ENCODE measurements around the gene IRF8.
"Not testable (repeated sequence)": the region's sequence is repeated elsewhere in the genome, so short reads cannot be mapped to it uniquely, and the experiment has no call there.

The IRF8 gene

DNA sequence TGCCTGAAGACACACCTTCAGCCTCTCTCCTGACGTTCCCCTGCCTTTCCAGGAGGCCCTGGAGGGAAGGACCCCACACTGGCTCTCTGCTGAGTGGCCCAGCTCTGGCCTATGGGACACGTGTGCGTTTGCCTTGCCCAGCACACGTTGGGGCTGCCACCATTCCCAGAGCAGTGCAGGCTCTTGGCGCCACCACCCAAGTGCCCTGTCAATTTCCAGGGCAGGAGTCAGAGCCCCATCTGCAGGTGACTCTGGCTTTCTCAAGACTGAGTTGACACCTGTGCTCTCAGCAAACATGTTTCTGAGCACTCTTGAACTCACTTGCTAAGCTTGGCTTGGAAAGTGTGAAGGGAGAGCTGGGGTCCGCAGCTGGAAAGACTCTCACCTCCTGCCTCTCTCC, 4.7 kb upstream of the IRF8 start:
- no peak for DNase-seq (ENCODE audit: low spot score)

DNA sequence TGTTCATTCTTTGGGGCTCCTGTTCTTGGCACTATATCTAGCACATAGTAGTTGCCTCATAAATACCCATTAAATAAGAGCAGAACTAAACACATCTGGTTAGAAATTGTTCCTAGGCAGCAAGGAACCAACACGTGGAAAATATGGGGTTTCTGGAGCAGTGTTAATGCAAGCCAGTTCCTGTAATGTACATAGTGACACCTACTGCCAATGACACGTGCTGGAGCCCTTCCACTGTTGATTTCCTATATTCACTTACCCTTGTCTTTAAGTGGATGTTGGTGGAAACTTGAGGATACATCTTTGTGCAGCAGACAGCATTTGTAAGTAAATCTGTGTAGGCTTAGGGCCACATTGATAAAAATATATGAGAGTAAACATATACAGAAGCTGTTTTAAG, 1.6 kb upstream of the IRF8 start:
- DNase-seq (ENCODE audit: low spot score) = no peak

DNA sequence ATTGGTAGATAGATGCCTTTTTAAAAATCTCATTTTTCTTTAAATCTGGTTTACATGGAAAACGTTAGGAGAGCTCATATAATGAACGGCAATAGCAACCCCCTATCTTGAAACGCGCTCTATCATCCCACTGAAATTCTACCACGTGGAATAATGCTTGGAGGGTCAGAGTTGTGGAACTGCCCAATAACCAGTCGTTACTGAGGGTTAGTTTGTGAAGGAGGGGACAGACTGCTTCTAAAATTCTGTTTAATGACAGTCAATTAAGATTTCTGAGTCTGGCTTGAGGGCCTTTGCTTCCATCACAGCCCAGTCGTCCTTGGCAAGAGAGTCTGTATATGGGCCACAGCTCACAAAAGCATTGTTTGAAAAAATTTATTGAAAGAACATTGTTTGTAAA, 482 bp downstream of the IRF8 start:
- no peak for DNase-seq (ENCODE audit: low spot score)

DNA sequence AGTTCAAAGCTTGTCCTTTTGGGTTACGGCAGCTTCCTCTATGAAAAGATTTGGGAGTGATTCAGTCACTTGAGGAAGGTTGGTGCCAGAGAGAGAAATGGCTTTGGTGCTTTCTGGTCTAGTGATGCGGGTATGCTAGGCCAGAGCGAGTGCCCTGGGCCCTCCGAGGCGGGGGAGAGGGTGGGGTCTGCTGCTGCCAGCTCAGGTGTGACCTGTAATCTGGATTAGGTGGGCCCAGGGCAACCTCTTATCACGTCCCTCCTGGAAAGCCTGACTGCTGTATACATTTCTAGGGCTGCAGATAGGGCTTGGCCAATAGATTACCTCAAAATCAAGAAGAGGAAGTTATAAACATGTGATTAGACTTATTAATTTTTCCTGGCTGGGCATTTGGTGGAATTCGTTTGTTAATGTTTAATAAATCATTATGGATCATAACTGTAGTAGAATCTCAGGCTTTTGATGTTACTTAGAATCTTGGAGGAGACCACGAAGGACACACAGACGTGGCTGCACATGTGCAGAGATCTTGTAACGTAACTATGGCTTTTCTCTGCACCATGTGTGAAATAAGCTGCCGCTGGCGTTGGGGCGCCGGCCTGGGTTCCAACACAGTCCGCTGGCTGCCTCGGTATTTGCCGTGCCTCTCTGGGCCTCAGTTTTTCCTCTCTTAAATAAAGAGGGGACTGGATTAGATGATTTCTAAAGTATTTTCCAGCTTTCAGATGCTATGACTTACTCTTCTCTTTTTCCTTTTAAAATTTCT, 1.2 kb downstream of the IRF8 start:
- DNase-seq (ENCODE audit: low spot score) = no peak

DNA sequence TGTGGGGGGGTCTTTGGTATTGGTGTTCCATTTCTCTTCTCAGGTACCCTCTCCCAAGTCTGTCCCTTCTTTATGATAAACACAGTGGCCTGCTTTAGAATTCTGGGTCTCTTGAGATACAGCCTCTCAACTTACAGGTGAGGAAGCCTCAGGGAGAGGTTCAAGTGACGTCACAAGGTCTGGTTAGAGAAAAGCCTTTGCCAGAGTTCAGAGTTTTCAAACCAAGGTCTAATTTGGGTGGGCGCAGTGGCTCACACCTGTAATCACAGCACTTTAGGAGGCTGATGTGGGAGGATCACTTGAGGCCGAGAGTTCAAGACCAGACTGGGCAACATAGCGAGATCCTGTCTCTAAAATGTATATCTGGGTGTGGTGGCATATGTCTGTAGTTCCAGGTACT, 2.1 kb downstream of the IRF8 start:
- DNase-seq (ENCODE audit: low spot score) = no peak

DNA sequence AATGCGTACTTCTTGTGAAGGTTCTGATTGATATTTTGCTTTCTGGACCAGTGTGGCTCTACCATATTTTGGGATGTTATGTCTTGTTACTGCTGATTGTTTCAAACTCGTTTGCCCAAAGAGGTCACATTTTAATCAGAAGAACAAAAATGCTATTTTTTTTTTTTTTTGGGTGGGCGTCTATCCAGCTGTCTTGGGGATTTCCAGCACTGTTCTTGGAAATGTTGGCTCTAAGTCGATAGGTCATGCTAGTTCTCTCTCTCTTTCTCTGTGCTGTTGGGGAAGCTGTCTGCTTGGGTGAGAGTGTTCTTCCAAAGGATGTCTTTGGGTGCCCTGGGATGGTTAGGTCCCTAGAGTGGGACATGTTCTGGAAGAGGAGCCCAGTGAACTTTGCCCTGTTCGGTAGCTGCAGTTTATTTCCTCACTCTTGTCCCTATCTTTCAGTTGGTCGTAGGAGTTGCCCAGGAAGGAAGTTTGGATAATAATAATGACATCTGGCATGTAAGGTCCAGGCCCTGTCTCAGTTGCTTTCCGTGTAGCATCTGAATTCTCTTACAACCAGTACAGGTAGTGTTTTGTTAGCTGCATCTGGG, 2.9 kb downstream of the IRF8 start:
- no peak for DNase-seq (ENCODE audit: low spot score)

DNA sequence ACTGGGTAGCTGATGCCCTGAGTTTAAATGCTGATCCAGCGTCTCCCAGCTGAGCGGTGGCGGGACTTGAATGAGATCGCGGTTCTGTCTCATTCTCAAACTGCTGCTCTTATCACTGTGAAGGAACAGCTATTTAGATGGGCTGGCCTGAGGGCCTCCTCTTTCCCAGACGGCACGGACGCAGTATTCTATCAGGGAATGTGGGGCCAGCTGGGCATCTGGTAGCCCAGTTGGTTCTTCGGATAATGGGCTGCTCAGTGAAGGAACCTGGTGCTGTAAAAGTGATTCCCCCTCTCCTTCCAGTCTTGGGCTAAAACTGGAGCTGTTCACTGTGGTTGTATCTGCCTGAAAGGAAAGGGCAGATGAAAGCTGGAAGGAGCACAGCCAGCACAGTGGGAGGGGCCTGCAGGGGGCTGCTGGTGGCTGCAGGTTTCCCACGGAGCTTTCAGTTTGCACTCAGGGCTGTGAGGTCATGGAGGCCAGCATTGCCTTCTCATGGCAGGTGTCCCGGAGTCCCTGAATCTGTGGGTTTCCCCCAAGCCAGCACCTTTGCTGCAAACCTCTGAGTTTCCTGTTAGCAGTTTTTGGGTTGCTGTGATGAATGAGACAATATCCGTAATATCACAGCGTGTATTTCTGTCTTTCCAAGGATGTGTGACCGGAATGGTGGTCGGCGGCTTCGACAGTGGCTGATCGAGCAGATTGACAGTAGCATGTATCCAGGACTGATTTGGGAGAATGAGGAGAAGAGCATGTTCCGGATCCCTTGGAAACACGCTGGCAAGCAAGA, 3.6 kb downstream of the IRF8 start:
- DNase-seq (ENCODE audit: low spot score) = peak; percentile 50

DNA sequence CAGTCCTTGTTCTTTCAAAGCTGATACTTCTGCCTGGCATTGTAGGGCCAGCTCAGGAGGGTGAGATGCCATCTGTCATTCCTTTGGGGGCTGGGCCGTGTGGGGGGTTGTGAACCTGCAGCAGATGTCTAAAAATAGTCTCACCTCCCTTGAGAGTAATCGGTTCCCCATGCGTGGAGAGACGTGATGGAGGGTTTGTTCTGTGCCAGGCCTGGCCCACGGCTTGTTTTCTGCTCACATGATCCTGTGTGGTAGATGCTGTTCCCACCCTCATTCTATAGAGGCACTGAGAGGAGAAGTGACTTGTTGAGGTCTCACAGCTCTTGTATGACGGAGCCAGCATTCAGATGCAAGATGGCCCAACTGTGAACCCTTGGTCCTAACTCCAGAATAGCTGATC, 4.6 kb downstream of the IRF8 start:
- no peak for DNase-seq (ENCODE audit: low spot score)

DNA sequence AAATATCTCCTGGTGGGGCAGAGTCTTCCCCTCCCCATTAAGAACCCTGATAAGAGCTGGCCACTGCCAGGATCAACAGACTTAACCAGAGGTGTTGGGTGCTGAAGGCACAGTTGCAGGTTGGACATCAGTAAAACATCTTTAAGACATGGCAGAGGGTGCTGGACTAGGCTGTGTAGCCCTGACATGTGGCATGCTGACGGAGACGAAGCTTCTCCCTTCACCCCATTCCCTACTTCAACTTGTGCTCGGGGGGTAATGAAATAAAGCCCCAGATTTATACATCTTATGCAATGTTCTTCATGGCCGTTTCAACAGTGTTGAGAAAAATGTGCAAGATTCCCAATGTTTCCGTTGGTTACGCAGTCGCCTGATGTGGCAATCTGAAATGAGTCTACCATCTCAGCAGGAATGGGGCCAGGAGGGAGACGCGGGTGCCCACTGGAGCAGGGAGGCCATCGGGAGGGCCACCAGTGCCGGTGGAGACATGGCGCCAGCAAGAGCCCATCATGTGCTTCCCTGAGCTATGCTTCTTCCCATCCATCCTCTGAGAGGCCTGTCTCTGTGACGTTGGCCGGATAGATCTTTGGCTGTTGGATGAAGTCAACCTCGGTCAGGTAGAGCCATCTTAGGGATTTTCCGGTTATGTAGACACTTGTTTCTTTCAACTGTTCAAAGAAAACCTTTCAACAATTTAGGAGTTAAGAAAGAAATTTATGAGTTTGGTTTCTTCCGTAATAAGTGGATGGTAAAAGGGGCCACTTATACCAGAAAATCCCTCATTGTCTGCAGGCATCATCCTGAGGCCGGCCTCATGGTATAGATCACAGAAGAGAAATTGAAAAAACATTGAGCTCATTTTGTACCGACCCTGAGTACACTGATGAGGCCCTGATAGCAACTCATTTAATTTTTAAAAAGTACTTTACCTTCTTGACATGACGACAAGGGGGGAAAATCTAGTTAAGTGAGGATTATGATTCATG, 6.4 kb downstream of the IRF8 start:
- DNase-seq (ENCODE audit: low spot score) = no peak

DNA sequence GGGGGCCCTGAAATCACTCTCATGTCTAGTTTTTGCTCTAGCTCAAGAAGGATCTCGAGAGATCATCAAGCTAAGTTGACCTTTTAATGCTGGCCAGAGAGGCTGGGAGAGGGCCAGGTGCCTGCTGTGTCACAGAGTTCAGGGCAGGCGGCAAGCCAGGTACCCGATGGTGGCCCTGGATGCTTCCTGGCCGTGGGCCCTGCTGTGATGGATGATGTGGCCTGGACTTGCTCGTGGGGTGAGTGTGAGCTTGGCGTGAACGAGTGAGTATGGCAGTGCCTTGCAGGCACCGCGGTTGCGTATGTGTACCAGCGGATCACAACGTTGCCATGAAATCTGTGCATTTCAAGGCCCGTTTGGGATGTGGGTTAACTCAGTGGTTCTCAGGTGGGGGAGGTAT, 7.4 kb downstream of the IRF8 start:
- DNase-seq (ENCODE audit: low spot score) = no peak

DNA sequence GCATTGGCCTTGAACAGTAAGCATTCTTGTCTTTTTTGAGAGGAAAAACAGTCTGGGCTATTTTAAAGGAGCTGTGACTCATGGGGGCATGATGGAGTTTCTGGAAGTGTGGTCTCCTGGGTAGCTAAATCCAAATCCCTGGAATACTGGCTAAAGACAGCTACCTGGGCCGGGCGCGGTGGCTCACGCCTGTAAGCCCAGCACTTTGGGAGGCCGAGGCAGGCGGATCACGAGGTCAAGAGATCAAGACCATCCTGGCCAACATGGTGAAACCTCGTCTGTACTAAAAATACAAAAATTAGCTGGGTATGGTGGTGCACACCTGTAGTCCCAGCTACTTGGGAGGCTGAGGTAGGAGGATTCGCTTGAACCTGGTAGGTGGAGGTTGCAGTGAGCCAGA, 8.3 kb downstream of the IRF8 start:
- not testable (repeated sequence) for DNase-seq (ENCODE audit: low spot score)

DNA sequence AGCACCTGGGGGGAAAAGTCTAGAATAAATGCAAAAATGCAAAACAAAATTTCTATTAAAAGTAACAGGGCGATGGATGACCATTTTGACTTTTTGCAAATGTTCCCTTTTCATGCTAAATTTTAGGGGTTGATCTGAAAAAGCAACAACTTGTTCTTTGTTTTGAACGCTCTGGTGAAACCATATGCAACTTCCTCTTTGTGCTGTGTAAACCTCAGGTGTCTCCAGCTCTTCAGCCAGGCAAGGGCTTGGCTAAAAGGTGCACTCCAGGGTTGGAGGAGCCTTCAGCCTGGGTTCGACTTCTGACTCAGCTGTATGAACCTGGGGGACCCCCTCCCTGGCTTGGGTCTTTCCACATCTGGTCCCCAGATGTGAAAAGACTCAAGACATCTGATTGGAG, 9.5 kb downstream of the IRF8 start:
- no peak for DNase-seq (ENCODE audit: low spot score)

DNA sequence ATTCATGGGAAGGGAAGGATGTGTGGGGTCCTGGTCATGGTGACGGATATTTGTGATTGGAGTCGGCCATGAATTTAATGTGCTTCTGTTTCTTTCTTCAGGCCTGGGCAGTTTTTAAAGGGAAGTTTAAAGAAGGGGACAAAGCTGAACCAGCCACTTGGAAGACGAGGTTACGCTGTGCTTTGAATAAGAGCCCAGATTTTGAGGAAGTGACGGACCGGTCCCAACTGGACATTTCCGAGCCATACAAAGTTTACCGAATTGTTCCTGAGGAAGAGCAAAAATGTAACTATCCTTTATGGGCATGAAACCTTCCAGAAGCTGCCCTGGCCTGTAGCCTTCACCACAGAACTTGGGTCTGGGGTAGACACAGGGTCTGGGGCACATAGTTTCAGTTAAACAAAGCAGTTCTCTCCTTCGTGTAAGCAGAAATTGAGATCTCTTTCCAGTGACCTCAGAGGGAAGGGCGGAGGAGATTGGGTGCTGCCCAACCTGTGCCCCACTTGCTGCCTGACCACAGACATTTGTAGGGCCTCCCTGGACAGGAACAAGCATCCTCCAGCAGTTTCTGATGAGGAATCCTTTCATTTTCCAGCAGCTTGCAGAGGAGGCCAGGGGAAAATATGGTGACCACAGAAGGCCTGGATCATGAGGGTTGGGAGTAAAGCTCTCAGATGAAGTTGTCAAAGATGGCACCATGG, 10.1 kb downstream of the IRF8 start:
- DNase-seq (ENCODE audit: low spot score) = no peak

DNA sequence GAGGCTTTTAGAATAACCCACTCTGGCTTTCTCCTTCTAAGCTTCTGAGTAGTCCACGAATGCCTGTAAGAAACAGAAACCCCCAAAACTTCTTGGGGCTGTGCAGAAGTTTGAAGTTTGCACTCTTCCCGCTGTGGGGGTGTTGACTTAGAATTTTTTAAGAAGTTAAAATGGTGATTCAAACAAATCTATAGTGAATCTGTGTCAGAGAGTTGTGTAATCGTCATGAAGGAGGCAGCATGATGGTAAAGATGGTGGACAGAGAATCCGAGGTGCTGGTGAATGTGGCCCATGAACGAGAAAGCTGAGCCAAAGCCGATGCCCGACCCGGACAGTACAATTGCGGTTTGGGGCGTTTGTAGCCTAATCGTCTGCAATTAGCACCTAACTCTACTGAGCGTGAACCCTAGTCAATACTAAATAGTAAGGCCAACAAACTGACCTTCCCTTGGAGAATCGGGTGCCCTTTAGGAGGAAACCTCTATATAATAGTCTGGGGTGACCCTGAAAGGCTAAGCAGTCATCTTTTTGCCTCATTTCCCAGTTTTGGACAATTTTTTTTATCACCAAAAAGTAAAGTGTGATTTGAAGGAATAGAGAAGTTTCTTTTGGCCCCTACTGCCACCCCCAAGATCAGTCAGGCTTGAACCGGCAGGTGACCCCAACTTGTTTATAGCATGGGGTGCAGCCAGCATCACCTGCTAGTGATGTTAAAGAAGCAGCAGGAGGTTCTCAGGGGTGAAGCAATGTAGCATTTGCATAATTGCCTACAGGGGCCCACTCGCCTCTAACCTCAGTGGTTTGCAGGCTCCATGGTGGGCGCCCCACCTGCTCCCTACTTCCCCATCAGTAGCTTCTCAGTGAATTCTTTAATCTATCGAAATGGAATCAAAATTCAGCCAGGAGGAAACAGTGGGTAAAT, 11.2 kb downstream of the IRF8 start:
- no peak for DNase-seq (ENCODE audit: low spot score)

DNA sequence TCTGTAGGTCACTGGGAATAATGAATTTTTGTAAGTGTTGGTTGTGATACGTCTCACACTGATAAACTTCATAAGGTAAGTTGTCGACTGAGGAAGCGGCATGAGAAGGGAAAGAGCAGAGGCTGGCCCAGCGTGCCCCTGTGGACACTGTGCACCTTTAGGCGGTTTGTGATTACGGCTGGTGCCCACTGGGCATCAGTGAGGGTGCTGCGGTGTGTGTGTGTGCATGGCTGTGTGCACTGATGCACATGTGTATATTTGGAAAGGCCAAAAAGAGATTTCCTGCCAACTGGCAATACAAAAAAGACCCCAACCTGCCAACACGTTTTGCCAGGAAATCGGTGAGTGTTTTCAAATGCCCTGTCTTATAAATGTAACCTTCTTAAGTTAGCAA, 11.9 kb downstream of the IRF8 start:
- no peak for DNase-seq (ENCODE audit: low spot score)

DNA sequence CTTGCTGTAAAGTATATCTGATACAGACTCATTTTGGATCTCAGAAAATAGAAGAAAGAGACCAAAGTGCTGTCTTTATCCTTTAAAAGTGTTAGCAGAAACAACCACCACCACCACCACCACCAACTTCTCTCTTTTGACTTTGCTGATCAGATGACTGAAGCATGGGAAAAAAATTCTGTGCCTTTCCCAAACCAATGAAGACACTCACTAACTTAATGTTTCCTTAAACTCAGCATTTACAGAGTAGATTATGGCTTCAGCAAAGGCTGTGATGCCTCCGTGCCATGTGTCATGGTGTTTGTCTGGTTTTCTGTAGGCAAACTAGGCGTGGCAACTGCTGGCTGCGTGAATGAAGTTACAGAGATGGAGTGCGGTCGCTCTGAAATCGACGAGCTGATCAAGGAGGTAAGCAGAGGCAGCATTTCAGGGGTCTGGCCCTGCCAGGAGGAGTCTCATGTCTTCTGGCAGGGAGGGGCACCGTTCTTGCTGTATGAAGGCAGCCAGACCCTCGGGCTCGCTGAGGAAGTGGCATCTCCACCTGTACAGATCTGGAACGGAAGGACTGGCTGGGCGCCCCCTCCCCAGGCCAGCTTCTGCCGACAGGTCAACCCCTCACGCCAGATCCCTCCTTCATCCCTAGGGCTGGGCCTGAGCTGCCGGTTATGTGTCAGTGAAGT, 12.4 kb downstream of the IRF8 start:
- no peak for DNase-seq (ENCODE audit: low spot score)

DNA sequence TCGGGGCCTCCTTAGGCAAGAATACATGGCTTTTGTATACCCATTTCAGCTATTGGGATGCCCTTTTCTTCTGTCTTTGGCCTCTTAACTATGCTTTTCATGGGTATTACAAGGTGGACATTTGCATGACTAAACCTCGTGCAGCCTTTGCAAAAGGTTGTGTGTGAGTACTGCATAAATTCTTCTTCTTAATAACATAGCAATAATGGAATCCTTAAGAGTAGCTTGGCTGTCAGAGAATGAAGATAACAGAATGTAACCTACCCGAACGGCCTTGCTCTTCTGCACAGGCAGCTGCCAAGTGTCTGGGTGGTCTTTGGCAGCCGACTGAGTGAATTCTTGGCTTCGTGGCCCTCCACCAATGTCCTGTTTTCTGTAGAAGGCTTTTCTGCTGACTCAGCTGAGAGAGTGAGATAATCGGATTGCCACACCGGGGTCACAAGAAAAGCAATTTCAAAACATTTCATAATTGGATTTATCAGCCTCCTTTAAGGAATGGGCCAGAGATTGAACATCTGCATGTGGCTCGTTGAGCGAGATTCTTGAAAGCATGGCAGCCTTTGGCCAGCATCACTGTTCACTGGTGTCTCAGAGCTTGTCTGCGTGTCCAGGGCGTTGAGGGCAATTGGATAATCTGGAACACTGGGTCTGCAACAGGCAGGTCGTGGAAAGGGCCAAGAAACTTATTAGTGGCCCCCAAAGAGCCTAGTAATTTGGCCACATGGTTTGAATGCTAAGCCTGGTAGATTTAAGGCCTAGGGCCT, 13.4 kb downstream of the IRF8 start:
- DNase-seq (ENCODE audit: low spot score) = no peak

DNA sequence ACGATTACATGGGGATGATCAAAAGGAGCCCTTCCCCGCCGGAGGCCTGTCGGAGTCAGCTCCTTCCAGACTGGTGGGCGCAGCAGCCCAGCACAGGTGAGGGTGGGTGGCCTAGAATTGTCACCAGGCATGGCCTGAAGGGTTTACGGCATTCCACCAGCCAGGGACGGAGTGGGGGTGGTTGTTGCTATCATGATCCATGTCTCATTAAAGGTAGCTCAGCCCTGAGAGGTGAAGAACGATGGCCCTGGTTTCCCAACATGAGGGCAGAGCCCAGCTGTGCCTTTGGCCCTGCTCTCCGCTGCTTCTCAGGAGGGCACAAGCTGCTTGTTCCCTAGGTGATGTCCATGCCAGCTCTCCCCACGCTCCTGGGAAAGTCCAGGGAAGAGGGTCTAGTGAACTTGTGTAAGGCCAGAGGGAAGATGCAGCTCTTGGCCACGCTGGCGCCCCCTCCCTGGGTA, 14.2 kb downstream of the IRF8 start:
- DNase-seq (ENCODE audit: low spot score) = no peak

Data from CD4-positive, alpha-beta T cell treated with Interleukin-2 at 100 ng/mL for 4 hours (primary cell).